PFSK-1 (cell line): Measurements from ENCODE around the gene TMEM232.

Source experiments
- FOXP2 ChIP-seq: optimal IDR thresholded peaks from 2 replicates; pipeline ENCODE3; 2011; ENCODE audit warnings: borderline replicate concordance, control low read depth, inconsistent platforms; ENCODE audit not compliant: insufficient read depth; ENCODE audit errors: extremely low read length, extremely low read depth
- POLR2AphosphoS5 ChIP-seq: IDR thresholded peaks from 2 replicates; pipeline ENCODE4 v1.6.1; 2012; ENCODE audit warnings: low read depth, mild to moderate bottlenecking, control low read depth, low read length, moderate library complexity
- SIN3A ChIP-seq: IDR thresholded peaks from 2 replicates; pipeline ENCODE4 v1.6.1; 2012; ENCODE audit warnings: mild to moderate bottlenecking, low read length, moderate library complexity, borderline replicate concordance; ENCODE audit not compliant: insufficient read depth
- TAF1 ChIP-seq: IDR thresholded peaks from 2 replicates; pipeline ENCODE4 v1.6.1; 2012; ENCODE audit warnings: low read length, control low read depth, borderline replicate concordance; ENCODE audit not compliant: insufficient read depth
- TF ChIP-seq, protein P1 (sequence below), 2 experiments: IDR thresholded peaks; 2 replicates each; pipeline versions ENCODE4 v1.6.1 to v1.8.0; 2011 to 2012; ENCODE audit warnings: low read depth in 2 of 2, low read length in 2 of 2, control low read depth in 1 of 2, inconsistent platforms in 1 of 2, mild to moderate bottlenecking in 1 of 2, moderate library complexity in 1 of 2; ENCODE audit not compliant: insufficient read depth in 1 of 2

DNA sequence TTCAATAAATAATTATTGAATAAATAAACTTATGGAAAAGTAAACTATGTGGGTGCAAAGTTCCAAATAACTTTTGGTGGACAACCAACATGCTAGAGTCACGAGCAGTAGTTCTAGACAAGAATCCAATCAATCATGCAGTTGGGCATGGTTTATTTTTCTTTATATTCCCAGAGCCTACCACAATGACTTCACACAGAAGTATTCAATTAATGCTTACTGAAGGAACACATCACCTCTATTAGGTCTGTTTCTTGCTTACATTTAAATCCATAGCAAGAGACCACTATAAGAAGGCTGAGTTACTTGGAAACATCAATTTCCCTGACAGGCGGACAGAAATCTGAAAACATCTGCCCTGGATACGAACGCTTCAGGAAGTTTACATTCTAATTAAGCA is 214.2 kb downstream of the TMEM232 start:
- TF ChIP-seq, protein P1, sequence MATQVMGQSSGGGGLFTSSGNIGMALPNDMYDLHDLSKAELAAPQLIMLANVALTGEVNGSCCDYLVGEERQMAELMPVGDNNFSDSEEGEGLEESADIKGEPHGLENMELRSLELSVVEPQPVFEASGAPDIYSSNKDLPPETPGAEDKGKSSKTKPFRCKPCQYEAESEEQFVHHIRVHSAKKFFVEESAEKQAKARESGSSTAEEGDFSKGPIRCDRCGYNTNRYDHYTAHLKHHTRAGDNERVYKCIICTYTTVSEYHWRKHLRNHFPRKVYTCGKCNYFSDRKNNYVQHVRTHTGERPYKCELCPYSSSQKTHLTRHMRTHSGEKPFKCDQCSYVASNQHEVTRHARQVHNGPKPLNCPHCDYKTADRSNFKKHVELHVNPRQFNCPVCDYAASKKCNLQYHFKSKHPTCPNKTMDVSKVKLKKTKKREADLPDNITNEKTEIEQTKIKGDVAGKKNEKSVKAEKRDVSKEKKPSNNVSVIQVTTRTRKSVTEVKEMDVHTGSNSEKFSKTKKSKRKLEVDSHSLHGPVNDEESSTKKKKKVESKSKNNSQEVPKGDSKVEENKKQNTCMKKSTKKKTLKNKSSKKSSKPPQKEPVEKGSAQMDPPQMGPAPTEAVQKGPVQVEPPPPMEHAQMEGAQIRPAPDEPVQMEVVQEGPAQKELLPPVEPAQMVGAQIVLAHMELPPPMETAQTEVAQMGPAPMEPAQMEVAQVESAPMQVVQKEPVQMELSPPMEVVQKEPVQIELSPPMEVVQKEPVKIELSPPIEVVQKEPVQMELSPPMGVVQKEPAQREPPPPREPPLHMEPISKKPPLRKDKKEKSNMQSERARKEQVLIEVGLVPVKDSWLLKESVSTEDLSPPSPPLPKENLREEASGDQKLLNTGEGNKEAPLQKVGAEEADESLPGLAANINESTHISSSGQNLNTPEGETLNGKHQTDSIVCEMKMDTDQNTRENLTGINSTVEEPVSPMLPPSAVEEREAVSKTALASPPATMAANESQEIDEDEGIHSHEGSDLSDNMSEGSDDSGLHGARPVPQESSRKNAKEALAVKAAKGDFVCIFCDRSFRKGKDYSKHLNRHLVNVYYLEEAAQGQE (IDR thresholded peaks at IDR 0.05; ENCODE audit: insufficient read depth in 1 of 2, low read depth in 2 of 2, low read length in 2 of 2) = no peak
- TF ChIP-seq POLR2AphosphoS5 (no peak), SIN3A (no peak), TAF1 (no peak), FOXP2 (no peak)
